ENCODE data around the gene BRINP3. TPM values are rescaled to one million over a fixed set of nuclear protein-coding genes. Genes with fewer than 3 reads are reported as not detected.

BRINP3 gene
- total and polyA plus RNA-seq, 12 donors = 0.10 to 3.0 (median 0.83) TPM; not detected in 5

DNA sequence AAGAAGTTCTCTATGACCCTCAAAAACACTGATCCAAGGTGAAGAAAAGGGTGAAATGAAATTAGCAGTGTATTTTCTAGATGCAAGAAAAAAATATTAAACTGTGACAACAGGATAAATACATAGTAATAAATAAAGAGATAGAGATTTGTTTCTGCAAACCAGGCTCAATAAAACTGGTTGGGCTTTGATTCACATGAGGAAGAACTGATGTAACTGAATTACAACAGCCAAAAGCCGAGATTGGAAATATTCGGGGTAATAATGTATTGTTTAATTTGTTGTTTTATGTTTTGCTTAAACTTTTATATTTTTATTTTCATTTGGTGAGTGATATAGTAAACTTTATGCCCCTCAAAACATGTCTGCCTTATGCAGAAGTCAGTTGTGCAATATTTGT lies 285.0 kb downstream of the BRINP3 start:
- H3K4me1 ChIP-seq (replicated peaks in 1 of 2) = no peaks in the 10 kb centered on the region
- no peaks in the 10 kb centered on the region for H3K36me3 ChIP-seq (replicated peaks in 1 of 2)
- no peaks in the 10 kb centered on the region for H3K27me3 ChIP-seq
- 52 to 63% (median 61%) methylated on average over 2 of the region's 2 CpGs for WGBS, 4 donors
- no peak for DNase-seq
- no peaks in the 10 kb centered on the region for H3K9me3 ChIP-seq (replicated peaks in 1 of 3)
- intact Hi-C loops (cut with DNase I) = no loop called here
- TF ChIP-seq POLR2A (IDR thresholded peaks at IDR 0.05) = no peak
- TF ChIP-seq, protein P1, sequence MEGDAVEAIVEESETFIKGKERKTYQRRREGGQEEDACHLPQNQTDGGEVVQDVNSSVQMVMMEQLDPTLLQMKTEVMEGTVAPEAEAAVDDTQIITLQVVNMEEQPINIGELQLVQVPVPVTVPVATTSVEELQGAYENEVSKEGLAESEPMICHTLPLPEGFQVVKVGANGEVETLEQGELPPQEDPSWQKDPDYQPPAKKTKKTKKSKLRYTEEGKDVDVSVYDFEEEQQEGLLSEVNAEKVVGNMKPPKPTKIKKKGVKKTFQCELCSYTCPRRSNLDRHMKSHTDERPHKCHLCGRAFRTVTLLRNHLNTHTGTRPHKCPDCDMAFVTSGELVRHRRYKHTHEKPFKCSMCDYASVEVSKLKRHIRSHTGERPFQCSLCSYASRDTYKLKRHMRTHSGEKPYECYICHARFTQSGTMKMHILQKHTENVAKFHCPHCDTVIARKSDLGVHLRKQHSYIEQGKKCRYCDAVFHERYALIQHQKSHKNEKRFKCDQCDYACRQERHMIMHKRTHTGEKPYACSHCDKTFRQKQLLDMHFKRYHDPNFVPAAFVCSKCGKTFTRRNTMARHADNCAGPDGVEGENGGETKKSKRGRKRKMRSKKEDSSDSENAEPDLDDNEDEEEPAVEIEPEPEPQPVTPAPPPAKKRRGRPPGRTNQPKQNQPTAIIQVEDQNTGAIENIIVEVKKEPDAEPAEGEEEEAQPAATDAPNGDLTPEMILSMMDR (IDR thresholded peaks at IDR 0.05) = no peak
- H3K4me3 ChIP-seq = no peak overlapping the region
- no peak overlapping the region for H3K27ac ChIP-seq

GRCh38 chr1:190183588-190183987 lies 294.1 kb downstream of the BRINP3 start:
- no peaks in the 10 kb centered on the region for H3K36me3 ChIP-seq (replicated peaks in 1 of 2)
- H3K4me1 ChIP-seq (replicated peaks in 1 of 2) = no peaks in the 10 kb centered on the region
- H3K27ac ChIP-seq = no peak overlapping the region
- no peak for DNase-seq
- WGBS, 4 donors = 49 to 83% (median 61%) methylated on average over 1 of the region's 1 CpG; no CpG with 5 or more reads in 1 of the 4 donors
- intact Hi-C loops (cut with DNase I) = no loop called here
- no peaks in the 10 kb centered on the region for H3K9me3 ChIP-seq (replicated peaks in 1 of 3)
- H3K27me3 ChIP-seq = no peaks in the 10 kb centered on the region
- no peak for TF ChIP-seq POLR2A (IDR thresholded peaks at IDR 0.05)
- TF ChIP-seq, protein P1 (IDR thresholded peaks at IDR 0.05) = no peak
- no peak overlapping the region for H3K4me3 ChIP-seq

GRCh38 chr1:190179817-190180216 lies 297.8 kb downstream of the BRINP3 start:
- WGBS, 4 donors = 37 to 54% (median 40%) methylated on average over 3 of the region's 3 CpGs
- no peak for DNase-seq
- intact Hi-C loops (cut with DNase I) = no loop called here

DNA sequence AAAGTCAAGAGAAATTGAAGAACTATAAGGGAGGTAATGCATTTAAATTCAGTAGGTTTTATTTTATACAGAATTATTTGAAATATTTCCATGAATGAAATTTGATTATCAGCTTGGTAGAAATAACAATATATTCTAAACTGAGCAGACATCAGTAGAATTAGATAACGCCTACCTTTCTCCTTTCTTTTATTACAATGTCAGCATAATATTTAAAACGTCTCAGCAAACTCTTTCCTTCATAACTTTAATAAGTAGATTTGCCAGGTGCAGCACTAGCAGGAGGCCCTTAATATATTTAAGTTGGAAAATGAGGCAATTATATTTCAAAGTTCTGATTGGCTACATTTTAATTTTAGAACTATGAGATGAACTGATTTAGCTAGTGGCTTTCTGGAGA lies 298.8 kb downstream of the BRINP3 start:
- no peak for DNase-seq
- intact Hi-C loops (cut with DNase I) = no loop called here
- Histone ChIP-seq H3K4me3 (no peak overlapping the region), H3K9me3 (replicated peaks in 1 of 3) (no peaks in the 10 kb centered on the region), H3K4me1 (replicated peaks in 1 of 2) (no peaks in the 10 kb centered on the region), H3K27me3 (no peaks in the 10 kb centered on the region), H3K36me3 (replicated peaks in 1 of 2) (no peaks in the 10 kb centered on the region), H3K27ac (no peak overlapping the region)
- WGBS, 4 donors = 58 to 75% (median 63%) methylated on average over 2 of the region's 2 CpGs
- TF ChIP-seq, protein P1 (IDR thresholded peaks at IDR 0.05) = no peak
- no peak for TF ChIP-seq POLR2A (IDR thresholded peaks at IDR 0.05)

More at GRCh38 chr1:190179817-190180216, 297.8 kb downstream of the BRINP3 start:
- Histone ChIP-seq H3K27me3 (no peaks in the 10 kb centered on the region), H3K9me3 (replicated peaks in 1 of 3) (no peaks in the 10 kb centered on the region), H3K27ac (no peak overlapping the region), H3K36me3 (replicated peaks in 1 of 2) (no peaks in the 10 kb centered on the region), H3K4me1 (replicated peaks in 1 of 2) (no peaks in the 10 kb centered on the region), H3K4me3 (no peak overlapping the region)
- TF ChIP-seq, protein P1 (IDR thresholded peaks at IDR 0.05) = no peak
- no peak for TF ChIP-seq POLR2A (IDR thresholded peaks at IDR 0.05)

Measured in adrenal gland (tissue), 12 donors.